PC-9 (cell line): Measurements from ENCODE around the gene OCSTAMP. TPM values are rescaled to one million over a fixed set of nuclear protein-coding genes. Genes with fewer than 3 reads are reported as not detected.
A peak's percentile ranks its signal among the peaks of the same experiment; 100 is the strongest.

Experiments used
- BruUV-seq: library from RNA; stranded (reverse); fragments of 400-500 nt; replicated peaks from 2 replicates; lab custom pipeline; 2021; lab: Mats Ljungman, UMichigan
- CTCF ChIA-PET: fragments of 300-600 bp; sonication (Branson Sonifier 250); formaldehyde crosslinking; loops from one replicate; lab custom pipeline; 2022; ENCODE audit warnings: antibody characterized with exemption; lab: Charles Lee
- POLR2A ChIA-PET: fragments of 300-600 bp; sonication (Branson Sonifier 250); formaldehyde crosslinking; loops from one replicate; lab custom pipeline; 2022; ENCODE audit warnings: antibody characterized with exemption; ENCODE audit not compliant: unreplicated experiment; lab: Charles Lee
- DNase-seq, 2 experiments: peaks; one replicate each; pipeline versions ENCODE4 v3.0.0 to v3.0.0-alpha.2; 2015 to 2022; ENCODE audit warnings: mixed read lengths in 1 of 2
- H2AFZ ChIP-seq: fragments of 200-600 bp; sonication (generic); 2 replicates; pipeline ENCODE4 v1.8.1; 2017; ENCODE audit warnings: antibody characterized with exemption
- H3F3A ChIP-seq: fragments of 200-600 bp; sonication (generic); 2 replicates; pipeline ENCODE4 v1.8.1; 2017; ENCODE audit warnings: antibody characterized with exemption, mild to moderate bottlenecking, low read depth; ENCODE audit not compliant: insufficient read depth
- H3K27ac ChIP-seq: fragments of 200-600 bp; sonication (generic); 2 replicates; pipeline ENCODE4 v1.6.1; 2016; ENCODE audit warnings: mixed run types
- H3K27me3 ChIP-seq: fragments of 200-600 bp; sonication (generic); 2 replicates; pipeline ENCODE4 v1.6.1; 2016; ENCODE audit warnings: low read depth, mixed run types; ENCODE audit not compliant: insufficient read depth
- H3K36me3 ChIP-seq: fragments of 200-600 bp; sonication (generic); 2 replicates; pipeline ENCODE4 v1.6.1; 2016; ENCODE audit warnings: low read depth, mixed run types
- H3K4me1 ChIP-seq: fragments of 200-600 bp; sonication (generic); replicated peaks from 2 replicates; pipeline ENCODE4 v1.6.1; 2016; ENCODE audit warnings: mixed run types; ENCODE audit not compliant: insufficient read depth
- H3K4me2 ChIP-seq: fragments of 200-600 bp; sonication (generic); 2 replicates; pipeline ENCODE4 v1.6.1; 2017; ENCODE audit warnings: mixed run types
- H3K4me3 ChIP-seq: fragments of 200-600 bp; sonication (generic); 2 replicates; pipeline ENCODE4 v1.6.1; 2016; ENCODE audit warnings: mixed run types
- H3K79me2 ChIP-seq: fragments of 200-600 bp; sonication (generic); 2 replicates; pipeline ENCODE4 v1.6.1; 2017; ENCODE audit warnings: low read depth, mixed run types
- H3K9me2 ChIP-seq: fragments of 200-600 bp; sonication (generic); 2 replicates; pipeline ENCODE4 v1.8.1; 2017; ENCODE audit warnings: mild to moderate bottlenecking; ENCODE audit not compliant: insufficient read depth
- H3K9me3 ChIP-seq: fragments of 200-600 bp; sonication (generic); 2 replicates; pipeline ENCODE4 v1.8.1; 2016; ENCODE audit warnings: low read depth; ENCODE audit not compliant: insufficient read depth
- H4K20me1 ChIP-seq: fragments of 200-600 bp; sonication (generic); 2 replicates; pipeline ENCODE4 v1.8.1; 2017; ENCODE audit not compliant: insufficient read depth
- CTCF ChIP-seq: fragments of 200-600 bp; sonication (generic); conservative IDR thresholded peaks from 2 replicates; pipeline ENCODE4 v1.6.1; 2017; ENCODE audit warnings: mixed run types, antibody characterized with exemption, mild to moderate bottlenecking, moderate library complexity
- EZH2 ChIP-seq: fragments of 200-600 bp; sonication (generic); IDR thresholded peaks from 2 replicates; pipeline ENCODE4 v1.8.0; 2017; ENCODE audit warnings: antibody characterized with exemption, low read depth
- intact Hi-C: fragments of 100-400 bp; cut with micrococcal nuclease; formaldehyde crosslinking; loops from one replicate; pipeline ENCODE4 v1.10.0; 2022; ENCODE audit not compliant: unreplicated experiment
- total RNA-seq: library from RNA; stranded (reverse); gene quantifications from 2 replicates; pipeline ENCODE4 v1.2.3, GENCODE V29; 2021

The OCSTAMP gene
- total RNA-seq, 1 experiment from 2014 or later, result not detected

- CTCF ChIA-PET, result no interaction called here
- H2AFZ ChIP-seq, result no peak overlapping the region
- no peaks in the 10 kb centered on the region for H3K36me3 ChIP-seq
- no peaks in the 10 kb centered on the region for H3K4me1 ChIP-seq
- H3K27ac ChIP-seq, result no peak overlapping the region
- intact Hi-C loops, result no loop called here
- H3K4me3 ChIP-seq, result no peak overlapping the region
- H3K4me2 ChIP-seq, result no peak overlapping the region
- H3K27me3 ChIP-seq, result no peaks in the 10 kb centered on the region
- H4K20me1 ChIP-seq, result no peaks in the 10 kb centered on the region
- H3K9me3 ChIP-seq, result no peaks in the 10 kb centered on the region
- DNase-seq, result peak in 1 of 2 experiments; percentile 50
- POLR2A ChIA-PET, result no interaction called here
- no TSS peak for BruUV-seq
- H3F3A ChIP-seq, result no peaks in the 10 kb centered on the region
- TF ChIP-seq EZH2 (no peak), CTCF (no peak)
- H3K9me2 ChIP-seq, result no peaks in the 10 kb centered on the region
- no peaks in the 10 kb centered on the region for H3K79me2 ChIP-seq
Measured at GRCh38 chr20:46564241-46564957, 13.9 kb upstream of the OCSTAMP start.

- Histone ChIP-seq H2AFZ (no peak overlapping the region), H3K4me3 (no peak overlapping the region), H3F3A (no peaks in the 10 kb centered on the region), H3K27ac (no peak overlapping the region), H3K9me2 (no peaks in the 10 kb centered on the region), H4K20me1 (no peaks in the 10 kb centered on the region), H3K4me2 (no peak overlapping the region), H3K9me3 (no peaks in the 10 kb centered on the region), H3K27me3 (no peaks in the 10 kb centered on the region), H3K36me3 (no peaks in the 10 kb centered on the region), H3K79me2 (no peaks in the 10 kb centered on the region), H3K4me1 (no peaks in the 10 kb centered on the region)
- CTCF ChIA-PET, result no interaction called here
- intact Hi-C loops, result no loop called here
- no peak for DNase-seq
- no peak for TF ChIP-seq CTCF
- TF ChIP-seq EZH2, result no peak
- no TSS peak for BruUV-seq
- POLR2A ChIA-PET, result no interaction called here
Measured at GRCh38 chr20:46563860-46564221, 13.4 kb upstream of the OCSTAMP start.

GRCh38 chr20:46563170-46563859, 12.9 kb upstream of the OCSTAMP start:
- no TSS peak for BruUV-seq
- TF ChIP-seq CTCF, result no peak
- TF ChIP-seq EZH2, result no peak
- DNase-seq, result no peak
- Histone ChIP-seq H3K9me3 (no peaks in the 10 kb centered on the region), H3K4me3 (no peak overlapping the region), H3K4me2 (no peak overlapping the region), H3K36me3 (no peaks in the 10 kb centered on the region), H3K79me2 (no peaks in the 10 kb centered on the region), H2AFZ (no peak overlapping the region), H3K4me1 (no peaks in the 10 kb centered on the region), H3K9me2 (no peaks in the 10 kb centered on the region), H4K20me1 (no peaks in the 10 kb centered on the region), H3K27ac (no peak overlapping the region), H3K27me3 (no peaks in the 10 kb centered on the region), H3F3A (no peaks in the 10 kb centered on the region)
- CTCF ChIA-PET, result interaction anchor here (0.5 kb wide), 1 partner anchor 57 kb away, joined by 8 read pairs; no protein-coding TSS in a partner anchor
- POLR2A ChIA-PET, result no interaction called here
- intact Hi-C loops, result no loop called here
